HG03095 (cell line): ENCODE measurements around the gene RBM47.

ENCODE experiments used
- ATAC-seq: cut with Tn5 transposase; IDR thresholded peaks from one replicate; pipeline ENCODE4 v1.9.1; 2021; ENCODE audit warnings: moderate library complexity; ENCODE audit not compliant: unreplicated experiment

The RBM47 gene

DNA sequence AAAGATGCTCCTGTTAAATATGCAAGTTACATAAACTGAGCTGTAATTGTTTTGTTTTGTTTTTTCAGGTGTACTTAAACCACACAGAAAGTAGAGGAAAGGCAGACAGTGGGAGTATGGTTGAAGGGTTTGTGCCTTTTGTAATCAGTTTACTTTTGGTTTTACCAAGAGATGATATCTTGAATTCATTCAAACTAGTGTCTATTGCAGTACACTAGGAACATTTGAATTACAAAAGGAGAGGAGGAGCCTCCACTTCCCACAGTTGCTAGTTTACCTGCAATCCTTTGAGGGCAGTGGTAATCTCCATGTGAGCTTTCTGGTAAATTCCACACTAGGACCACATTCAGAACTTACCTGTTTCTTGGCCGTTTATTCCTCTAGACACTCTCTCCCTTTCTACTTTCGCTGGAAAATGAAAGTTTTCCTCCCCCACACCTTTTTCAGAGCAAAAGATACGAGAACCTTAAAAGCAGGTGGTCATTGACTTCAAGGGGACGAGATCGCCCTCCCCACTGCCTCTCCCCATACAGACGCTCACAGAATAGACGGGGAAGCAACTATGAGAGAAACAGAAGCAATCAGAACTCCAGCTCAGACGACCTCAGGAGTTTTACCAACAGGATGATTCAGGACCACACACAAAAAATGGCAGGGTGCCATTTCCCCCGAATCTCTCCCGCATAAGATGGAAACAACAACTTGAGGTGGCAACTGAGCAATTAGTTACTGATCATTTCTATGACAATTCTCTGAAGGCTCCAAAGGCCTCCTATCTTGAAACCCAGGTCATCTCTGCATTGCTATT lies 3.3 kb downstream of the RBM47 start:
- ATAC-seq = no peak

GRCh38 chr4:40623707-40624106 lies 6.0 kb downstream of the RBM47 start:
- no peak for ATAC-seq

GRCh38 chr4:40622913-40623312 lies 6.8 kb downstream of the RBM47 start:
- ATAC-seq = no peak

DNA sequence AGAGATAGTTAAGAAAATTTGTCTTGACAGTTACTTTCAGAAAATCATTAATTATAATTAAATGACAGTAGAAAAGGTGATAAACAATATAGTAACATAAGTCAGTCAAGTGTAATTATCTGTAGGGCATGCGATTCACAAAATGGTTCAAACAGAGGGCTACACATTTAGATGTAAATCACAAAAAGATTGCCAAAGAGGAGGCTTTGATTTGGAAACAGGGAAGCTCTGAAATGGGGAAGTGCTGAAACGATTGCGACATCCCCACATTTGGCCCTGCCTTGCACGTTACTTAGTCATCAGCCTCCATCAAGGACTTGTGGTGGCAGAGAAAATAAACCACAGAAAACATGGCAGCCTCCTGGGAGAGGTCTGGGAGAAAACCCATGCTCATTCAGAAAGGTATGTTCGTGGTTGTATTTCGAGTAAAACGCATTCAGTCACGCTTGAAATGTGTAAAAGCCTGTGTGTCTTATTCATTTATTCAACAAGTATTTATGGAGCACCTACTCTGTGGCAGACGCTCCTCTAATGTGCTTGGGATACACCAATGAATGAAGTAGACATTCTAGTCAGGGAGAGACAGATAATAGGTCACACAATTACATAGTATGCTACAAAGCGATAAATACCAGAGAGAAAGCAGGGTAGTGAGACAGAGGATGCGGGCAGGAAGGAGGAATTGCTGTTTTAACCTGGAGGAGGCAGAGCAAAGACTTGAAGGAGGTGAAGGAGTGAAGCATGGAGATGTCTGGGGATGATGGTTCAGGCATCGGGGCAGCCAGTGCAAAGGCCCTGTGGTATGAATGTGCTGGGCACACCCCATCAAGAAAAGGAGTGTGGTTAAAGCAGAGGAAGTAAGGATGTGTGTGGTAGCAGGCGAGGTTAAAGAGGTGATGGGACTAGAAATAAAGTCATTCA lies 7.8 kb downstream of the RBM47 start:
- peak; percentile 63 for ATAC-seq

- ATAC-seq = no peak
Measured at GRCh38 chr4:40621229-40621591, 8.5 kb downstream of the RBM47 start.

GRCh38 chr4:40619600-40619999 lies 10.1 kb downstream of the RBM47 start:
- no peak for ATAC-seq

- ATAC-seq = no peak
Measured at GRCh38 chr4:40617872-40618271, 11.8 kb downstream of the RBM47 start.

DNA sequence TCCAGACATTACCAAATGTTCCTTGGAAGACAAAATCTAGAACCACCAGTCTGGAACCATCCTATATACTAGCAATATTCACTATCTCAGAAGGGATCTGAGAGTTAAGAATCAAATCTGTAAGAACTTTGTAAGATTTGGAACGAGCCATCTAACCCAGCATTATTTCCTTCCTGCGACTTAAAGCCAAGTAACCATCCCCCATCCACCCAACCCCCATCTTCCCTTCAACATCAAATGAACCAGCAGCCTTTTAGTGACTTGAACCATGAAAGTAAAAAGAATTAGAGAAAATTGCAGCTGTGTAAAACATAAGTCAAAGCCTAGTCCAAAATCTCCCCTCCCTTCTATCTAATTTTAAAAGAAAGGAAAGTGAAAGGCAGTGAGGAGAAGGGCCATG lies 15.6 kb downstream of the RBM47 start:
- no peak for ATAC-seq

DNA sequence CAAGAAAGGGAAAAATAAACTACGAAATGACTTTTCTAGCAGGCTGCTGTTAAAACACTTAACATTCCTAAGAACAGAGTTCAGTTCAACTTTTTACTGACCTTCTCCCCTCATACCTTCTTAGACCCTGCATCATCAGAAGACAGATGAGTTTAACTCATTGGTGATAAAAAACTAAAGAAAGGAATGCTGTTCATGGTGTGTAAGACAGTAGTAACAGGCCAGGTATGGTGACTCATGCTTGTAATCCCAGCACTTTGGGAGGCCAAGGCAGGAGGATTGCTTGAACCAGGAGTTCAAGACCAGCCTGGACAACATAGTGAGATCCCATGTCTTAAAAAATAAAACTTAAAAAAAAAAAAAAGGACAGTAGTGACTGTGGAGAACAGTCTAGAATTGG lies 16.2 kb downstream of the RBM47 start:
- no peak for ATAC-seq

DNA sequence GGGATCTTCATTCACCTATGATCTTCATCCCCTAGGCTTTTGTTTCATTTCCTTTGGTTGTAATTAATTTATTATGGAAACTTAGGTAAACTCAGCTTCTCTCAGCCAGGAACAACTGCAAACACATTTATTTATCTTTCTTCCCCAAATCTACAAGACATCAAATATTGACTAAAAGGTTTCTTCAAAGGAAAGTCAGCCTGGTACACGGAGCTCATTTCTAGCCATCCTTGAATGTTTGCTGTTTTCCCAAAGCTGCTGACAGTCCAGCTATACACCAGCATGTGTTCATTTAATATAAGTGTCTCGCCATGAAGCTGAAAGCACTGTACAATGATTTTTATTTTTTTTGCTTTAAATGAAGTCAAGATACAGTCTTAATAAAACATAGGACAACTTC lies 16.8 kb downstream of the RBM47 start:
- no peak for ATAC-seq

GRCh38 chr4:40612283-40612682 lies 17.4 kb downstream of the RBM47 start:
- no peak for ATAC-seq

DNA sequence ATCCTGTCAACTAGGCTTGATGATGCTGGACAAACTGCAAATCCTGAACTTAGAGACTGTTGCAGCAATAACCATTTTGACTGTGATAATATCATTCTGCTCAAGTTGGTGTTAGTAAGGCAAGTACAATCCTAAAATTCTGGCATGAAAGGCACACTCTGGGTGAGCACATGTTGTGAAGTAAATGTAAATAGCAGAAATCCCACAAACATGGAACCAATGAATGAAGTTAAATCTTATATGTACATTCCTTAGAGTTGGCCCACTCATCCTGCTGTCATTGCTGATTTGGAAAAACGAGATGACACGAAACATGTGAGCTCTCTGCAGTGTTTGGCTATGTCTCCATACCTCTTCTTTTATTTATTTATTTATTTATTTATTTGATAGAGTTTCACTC lies 21.0 kb downstream of the RBM47 start:
- ATAC-seq = no peak

DNA sequence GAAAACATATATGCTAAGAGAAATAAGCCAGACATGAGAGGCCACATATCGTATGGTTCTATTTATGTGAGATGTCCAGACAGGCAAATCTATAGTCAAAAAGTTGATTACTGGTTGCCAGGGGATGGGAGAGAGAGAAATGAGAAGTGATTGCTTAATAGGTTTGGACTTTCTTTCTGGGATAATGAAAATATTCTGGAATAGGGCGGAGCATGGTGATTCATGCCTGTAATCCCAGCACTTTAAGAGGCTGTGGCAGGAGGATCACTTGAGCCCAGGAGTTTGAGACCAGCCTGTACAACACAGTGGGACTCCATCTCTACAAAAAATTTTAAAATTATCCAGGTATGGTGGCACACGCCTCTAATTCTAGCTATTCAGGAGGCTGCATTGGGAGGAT lies 22.4 kb downstream of the RBM47 start:
- no peak for ATAC-seq

DNA sequence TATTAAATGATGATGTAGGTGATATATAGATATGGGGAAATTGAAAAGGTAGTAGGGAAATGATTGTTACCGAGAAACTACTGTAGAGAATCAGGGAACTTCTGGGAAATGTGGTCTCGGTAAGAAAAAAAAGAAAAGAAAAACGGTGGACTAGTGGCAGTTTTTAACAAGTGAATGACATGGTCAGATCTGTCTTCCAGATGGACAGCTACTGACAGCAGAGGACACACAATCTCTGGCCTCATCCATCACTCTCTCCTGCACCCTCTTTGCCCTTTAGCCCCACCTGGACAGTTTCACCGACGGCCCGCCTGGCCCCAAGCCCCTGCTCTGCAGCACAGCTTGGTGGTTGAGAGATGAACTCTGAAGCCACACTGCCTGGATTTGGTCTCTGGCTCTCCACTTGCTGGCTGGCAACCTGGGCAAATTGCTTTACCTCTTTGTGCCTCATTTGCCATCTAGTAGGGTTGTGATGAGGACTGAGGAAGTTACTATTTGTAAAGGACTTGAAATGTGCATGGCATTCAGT lies 23.4 kb downstream of the RBM47 start:
- no peak for ATAC-seq

DNA sequence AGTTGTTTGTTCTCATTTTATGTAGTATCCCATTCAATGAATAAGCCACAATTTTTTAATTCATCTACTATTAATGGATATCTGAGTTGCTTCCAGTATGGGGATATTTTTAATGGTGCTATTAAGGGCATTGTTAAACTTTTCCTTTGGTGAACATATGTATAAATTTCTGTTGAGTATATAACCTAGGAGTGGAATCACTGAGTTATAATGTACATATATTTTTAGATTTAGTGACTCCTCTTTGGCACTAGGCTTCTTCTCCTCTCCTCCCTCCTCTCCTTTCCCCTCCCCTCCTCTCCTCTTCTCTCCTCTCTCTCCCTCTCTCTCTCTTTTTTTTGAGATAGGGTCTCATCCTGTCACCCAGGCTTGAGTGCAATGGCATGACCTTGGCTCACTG lies 26.4 kb downstream of the RBM47 start:
- ATAC-seq = no peak

DNA sequence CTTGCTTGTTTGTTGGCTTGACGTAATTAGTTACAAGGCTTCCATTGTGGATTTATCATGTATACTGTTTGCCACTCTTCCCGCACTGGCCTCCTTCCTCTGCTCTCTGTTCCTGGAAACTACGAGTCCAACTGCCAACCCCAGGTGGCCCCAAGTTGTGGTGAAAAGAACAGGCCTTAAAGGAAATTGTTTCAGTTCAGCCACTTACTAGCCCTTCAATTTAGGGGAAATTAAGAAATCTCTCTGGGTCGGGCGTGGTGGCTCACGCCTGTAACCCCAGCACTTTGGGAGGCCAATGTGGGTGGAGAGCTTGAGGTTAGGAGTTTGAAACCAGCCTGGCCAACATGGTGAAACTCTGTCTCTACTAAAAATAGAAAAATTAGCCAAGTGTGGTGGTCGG lies 28.0 kb downstream of the RBM47 start:
- ATAC-seq = no peak

GRCh38 chr4:40600850-40601249 lies 28.8 kb downstream of the RBM47 start:
- no peak for ATAC-seq

DNA sequence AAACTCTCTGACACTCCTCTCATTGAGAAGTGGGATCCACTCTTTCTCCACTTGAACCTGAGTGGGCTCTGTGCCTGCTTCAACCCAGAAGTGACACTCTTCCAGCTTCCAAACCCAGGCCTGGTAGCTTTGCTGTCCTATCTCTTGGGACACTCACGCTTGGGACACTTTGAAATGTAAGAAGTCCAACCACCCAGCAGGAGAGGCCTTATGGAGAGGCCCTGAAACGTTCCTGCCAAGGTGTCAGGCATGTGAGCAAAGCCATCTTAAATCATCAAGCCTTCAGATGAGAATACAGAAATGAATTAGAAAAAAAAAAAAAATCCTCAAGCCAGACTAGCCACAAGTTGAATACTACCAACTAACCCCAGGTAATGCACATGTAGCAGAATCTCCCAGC lies 30.2 kb downstream of the RBM47 start:
- ATAC-seq = no peak

DNA sequence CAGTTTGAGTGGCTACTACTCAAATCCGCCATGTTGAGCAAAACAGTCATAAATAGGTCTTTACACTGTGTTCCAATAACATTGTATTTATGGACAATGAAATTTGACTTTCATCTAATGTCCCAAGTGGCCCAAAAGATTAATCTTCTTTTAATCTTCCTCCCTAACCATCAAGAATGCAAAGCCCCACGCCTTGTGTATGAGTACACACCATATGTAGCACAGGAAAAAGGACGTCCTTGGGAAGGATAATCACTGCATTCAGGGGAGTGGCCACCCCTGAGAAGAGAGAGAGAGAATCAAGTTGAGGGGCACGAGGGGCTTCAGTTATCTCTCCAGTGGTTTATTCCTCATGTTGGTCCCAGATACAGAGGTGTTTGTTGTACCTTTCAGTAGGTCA lies 33.1 kb downstream of the RBM47 start:
- no peak for ATAC-seq

- ATAC-seq = no peak
Measured at GRCh38 chr4:40595981-40596380, 33.7 kb downstream of the RBM47 start.

GRCh38 chr4:40594261-40595178 lies 35.1 kb downstream of the RBM47 start:
- no peak for ATAC-seq
